Activated naive CD8-positive, alpha-beta T cell treated with anti-CD3 and anti-CD28 coated beads, Interleukin-2, amount 50 U/mL, for 24 hours (primary cell): Measurements from ENCODE around the gene ARL3.
"Not testable (repeated sequence)": the region's sequence is repeated elsewhere in the genome, so short reads cannot be mapped to it uniquely, and the experiment has no call there.

ENCODE experiments used
- ATAC-seq: fragments of 150-1000 bp; cut with Tn5 transposase; one replicate; pipeline ENCODE4 v1.10.0; 2021
- DNase-seq: peaks from one replicate; pipeline ENCODE4 v3.0.0; 2021
- H3K27ac Mint-ChIP-seq: one replicate; pipeline ENCODE4 v1.8.0; 2021; ENCODE audit warnings: mild to moderate bottlenecking, mixed read lengths
- H3K27me3 Mint-ChIP-seq: one replicate; pipeline ENCODE4 v1.8.0; 2021; ENCODE audit warnings: mixed read lengths
- H3K36me3 Mint-ChIP-seq: one replicate; pipeline ENCODE4 v1.8.0; 2021; ENCODE audit warnings: low read depth, mixed read lengths
- H3K4me1 Mint-ChIP-seq: one replicate; pipeline ENCODE4 v1.8.0; 2021; ENCODE audit warnings: mixed read lengths
- H3K4me3 Mint-ChIP-seq: one replicate; pipeline ENCODE4 v1.8.0; 2021; ENCODE audit warnings: mild to moderate bottlenecking, moderate library complexity, mixed read lengths
- H3K9me3 Mint-ChIP-seq: one replicate; pipeline ENCODE4 v1.8.0; 2021; ENCODE audit warnings: mixed read lengths

Gene ARL3, protein sequence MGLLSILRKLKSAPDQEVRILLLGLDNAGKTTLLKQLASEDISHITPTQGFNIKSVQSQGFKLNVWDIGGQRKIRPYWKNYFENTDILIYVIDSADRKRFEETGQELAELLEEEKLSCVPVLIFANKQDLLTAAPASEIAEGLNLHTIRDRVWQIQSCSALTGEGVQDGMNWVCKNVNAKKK

DNA sequence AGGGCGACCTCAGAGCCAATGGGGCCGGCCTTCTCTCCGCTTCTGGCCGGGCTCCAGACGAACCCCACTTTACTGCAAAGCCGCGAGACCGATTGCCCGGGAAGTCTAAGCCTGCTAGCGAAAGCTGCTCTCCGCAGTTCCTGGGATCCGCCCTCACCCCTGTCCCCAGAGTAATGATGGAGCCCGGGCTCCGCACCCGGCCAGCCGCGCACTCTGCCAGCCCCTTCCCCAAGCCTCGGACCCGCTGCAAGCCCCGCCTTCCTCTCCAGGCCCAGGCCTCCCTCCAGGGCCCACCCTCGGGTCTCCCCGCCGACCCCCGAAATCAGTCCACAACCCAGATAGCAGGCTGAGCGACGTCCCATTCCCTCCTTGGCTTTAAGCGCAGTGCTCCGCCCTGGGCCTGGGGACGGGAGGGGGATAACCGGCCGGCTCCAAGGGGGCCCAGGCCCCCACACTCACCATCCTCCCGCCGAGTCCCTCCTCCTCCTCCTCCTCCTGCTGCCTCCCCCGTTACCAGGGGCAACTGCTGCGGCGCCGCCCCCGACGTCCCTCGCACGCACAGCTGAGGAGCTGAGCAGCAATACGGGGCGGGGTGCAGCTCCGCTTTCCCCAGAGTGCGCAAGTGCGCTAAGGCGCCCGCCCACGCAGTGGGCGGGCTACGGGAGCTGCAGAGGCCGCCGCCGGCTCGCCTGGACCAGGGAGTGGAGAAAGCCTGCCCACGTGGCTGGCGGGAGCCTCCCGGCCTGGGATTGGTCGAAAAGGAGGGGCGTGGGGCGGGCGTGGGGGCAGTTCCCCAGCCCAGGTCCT, at the start of gene ARL3:
ARL3 (minus strand) TSS at position 584 of the 807 bp plus-strand sequence; CDS start at position 462, 122 bp downstream.
- ATAC-seq = peak; percentile 84
- peak; percentile 99 for DNase-seq
- Mint-ChIP-seq H3K4me1 (peaks cover 73% of the 10 kb centered on the region), H3K27ac (peak within 1 kb of the TSS; percentile 84), H3K9me3 (no peaks in the 10 kb centered on the region), H3K27me3 (no peaks in the 10 kb centered on the region), H3K36me3 (peaks cover 24% of the 10 kb centered on the region), H3K4me3 (peak within 1 kb of the TSS; percentile 93)

DNA sequence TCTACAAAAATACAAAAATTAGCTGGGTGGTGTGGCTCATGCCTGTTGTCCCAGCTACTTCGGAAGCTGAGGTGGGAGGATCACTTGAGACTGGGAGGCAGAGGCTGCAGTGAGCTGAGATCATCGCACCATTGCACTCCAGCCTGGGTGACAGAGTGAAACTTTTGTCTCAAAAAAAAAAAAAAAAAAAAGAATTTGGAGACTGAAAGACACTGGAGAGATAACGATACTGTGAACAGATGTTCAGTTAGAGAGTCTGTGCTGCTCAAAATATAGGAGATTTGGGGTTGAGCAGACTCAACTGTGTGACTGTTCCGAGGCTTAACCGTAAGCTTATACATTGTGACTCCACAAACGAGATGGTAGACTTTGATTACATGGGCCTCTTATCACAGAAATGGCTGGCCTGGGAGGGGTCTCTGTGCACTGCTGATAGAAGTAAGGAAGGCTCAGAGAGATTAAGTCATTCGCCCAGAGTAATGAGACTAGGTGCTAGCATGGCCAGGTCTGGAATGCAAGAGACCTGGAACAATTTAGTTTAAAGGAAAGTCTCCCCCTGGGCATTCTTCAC, 48.9 kb upstream of the ARL3 start:
- H3K4me3 Mint-ChIP-seq = no peak overlapping the region
- DNase-seq (no peak), ATAC-seq (no peak)
- H3K4me1 Mint-ChIP-seq = peaks cover 31% of the 10 kb centered on the region
- H3K27me3 Mint-ChIP-seq = no peaks in the 10 kb centered on the region
- H3K9me3 Mint-ChIP-seq = no peaks in the 10 kb centered on the region
- peaks cover 10% of the 10 kb centered on the region for H3K36me3 Mint-ChIP-seq
- H3K27ac Mint-ChIP-seq = no peak overlapping the region

DNA sequence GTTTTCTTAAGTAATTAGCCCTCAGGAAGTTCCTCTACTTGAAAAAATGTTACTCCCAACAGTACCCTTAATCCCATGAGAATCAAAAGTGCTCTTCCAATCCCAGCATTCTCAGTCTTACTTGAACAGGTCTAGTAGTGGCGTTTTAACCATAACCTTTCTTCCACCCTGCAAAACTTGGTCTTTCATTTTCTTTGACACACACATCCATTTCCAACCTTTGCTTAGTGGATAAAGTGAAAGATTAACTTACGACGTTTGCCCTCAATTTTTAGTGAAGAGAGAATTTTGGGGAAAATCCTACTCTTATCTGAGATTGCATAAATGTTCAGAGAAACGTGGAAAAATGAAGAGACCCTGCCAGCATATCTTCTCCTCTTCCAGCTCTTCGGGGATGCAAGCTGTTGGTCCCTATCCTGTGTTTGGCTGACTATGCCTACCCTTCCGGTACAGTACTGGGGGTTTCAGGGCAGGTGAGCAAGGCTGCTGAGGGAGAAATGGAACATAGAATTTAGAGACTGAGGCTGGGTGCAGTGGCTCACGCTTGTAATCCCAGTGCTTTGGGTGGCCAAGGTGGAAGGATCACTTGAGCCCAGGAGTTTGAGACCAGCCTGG, 48.3 kb upstream of the ARL3 start:
- Mint-ChIP-seq H3K4me1 (peaks cover 30% of the 10 kb centered on the region), H3K9me3 (no peaks in the 10 kb centered on the region)
- ATAC-seq = no peak

DNA sequence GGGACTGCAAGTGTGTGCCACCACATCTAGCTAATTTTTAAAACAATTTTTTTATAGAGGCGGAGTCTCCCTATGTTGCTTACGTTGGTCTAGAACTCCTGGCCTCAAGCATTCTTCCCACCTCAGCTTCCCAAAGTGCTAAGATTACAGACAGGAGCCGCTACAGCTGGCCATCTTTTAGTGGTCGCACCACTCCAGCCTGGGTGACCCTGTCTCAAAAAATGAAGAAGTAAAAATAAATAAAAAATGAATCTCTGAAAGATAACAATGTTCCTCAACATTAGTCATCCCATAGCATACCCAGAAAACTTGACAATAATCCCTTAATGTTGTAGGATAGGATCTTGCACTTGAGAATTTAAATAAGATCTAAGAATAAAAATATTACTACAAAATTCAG, 47.8 kb upstream of the ARL3 start:
- ATAC-seq (no peak), DNase-seq (no peak)
- Mint-ChIP-seq H3K4me3 (no peak overlapping the region), H3K36me3 (peaks cover 10% of the 10 kb centered on the region), H3K4me1 (peaks cover 30% of the 10 kb centered on the region), H3K9me3 (no peaks in the 10 kb centered on the region), H3K27ac (no peak overlapping the region), H3K27me3 (no peaks in the 10 kb centered on the region)

More for the DNA sequence above, 48.3 kb upstream of the ARL3 start:
- H3K36me3 Mint-ChIP-seq = peaks cover 10% of the 10 kb centered on the region
- no peaks in the 10 kb centered on the region for H3K27me3 Mint-ChIP-seq
- DNase-seq = no peak
- H3K4me3 Mint-ChIP-seq = no peak overlapping the region
- H3K27ac Mint-ChIP-seq = no peak overlapping the region

DNA sequence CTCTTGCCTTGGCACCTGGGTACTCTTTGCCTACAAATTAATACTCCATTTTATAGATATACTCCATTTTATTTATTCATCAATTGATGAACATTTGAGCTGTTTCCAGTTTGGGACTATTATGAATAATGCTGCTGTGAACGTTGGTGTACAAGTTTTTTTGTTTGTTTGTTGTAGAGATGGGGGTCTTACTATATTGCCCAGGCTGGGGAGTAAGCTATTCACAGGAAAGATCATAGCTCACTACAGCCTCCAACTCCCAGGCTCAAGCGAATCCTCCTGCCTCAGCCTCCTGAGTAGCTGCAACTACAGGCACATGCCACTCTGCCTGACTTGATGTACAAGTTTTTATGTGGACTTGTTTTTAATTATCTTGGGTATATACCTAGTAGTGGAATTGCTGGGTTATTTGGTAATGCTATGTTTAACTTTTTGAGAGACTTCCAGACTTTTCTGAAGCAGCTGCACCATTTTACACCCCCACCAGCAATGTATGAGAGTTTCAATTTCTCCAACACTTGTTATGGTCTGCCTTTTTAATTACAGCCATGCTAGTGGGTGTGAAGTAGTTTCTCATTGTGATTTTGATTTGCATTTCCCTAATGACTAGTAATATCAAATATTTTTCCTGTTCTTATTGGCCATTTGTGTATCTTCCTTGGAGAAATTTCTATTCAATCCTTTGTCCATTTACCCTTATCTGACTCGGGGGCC, 45.5 kb upstream of the ARL3 start:
- no peak overlapping the region for H3K27ac Mint-ChIP-seq
- H3K4me3 Mint-ChIP-seq = no peak overlapping the region
- H3K27me3 Mint-ChIP-seq = no peaks in the 10 kb centered on the region

DNA sequence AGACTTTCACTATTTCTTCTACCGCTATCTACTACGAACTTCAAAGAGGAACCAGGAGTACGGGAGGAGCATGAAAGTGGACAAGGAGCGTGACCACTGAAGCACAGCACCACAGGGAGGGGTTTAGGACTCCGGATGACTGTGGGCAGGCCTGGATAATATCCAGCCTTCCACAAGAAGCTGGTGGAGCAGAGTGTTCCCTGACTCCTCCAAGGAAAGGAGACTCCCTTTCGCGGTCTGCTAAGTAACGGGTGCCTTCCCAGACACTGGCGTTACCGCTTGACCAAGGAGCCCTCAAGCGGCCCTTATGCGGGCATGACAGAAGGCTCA, 44.7 kb upstream of the ARL3 start:
- H3K4me3 Mint-ChIP-seq, H3K27ac Mint-ChIP-seq: not testable (repeated sequence)

More for the DNA sequence above, 45.5 kb upstream of the ARL3 start:
- peaks cover 28% of the 10 kb centered on the region for H3K4me1 Mint-ChIP-seq
- DNase-seq (no peak), ATAC-seq (no peak)
- peaks cover 5% of the 10 kb centered on the region for H3K36me3 Mint-ChIP-seq
- H3K9me3 Mint-ChIP-seq = no peaks in the 10 kb centered on the region

DNA sequence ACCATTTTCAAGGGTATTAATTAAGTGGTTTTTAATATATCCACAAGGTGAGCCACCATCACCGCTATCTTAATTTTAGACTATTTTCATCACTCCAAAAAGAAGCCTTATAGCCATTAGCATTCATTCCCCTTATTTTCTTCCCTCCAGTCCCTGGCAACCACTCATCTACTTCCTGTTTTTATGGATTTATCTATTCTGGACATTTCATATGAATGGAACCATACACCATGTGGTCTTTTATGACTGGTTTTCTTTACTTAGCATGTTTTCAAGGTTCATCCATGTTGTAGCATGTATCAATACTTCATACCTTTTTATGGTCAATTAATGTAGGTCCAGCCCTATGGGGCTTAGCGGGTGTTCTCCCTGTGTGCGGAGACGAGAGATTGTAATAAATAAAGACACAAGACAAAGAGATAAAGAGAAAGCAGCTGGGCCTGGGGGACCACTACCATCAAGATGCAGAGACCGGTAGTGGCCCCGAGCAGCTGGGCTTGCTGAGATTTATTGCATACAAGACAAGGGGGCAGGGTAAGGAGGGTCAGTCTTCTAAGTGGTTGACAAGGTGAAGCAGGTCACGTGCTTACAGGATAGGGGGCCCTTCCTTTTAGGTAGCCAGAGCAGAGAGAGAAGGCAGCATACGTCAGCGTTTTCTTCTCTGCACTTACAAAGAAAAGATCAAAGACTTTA, 44.2 kb upstream of the ARL3 start:
- Mint-ChIP-seq H3K4me3 (no peak overlapping the region), H3K4me1 (peaks cover 26% of the 10 kb centered on the region), H3K9me3 (no peaks in the 10 kb centered on the region), H3K27me3 (no peaks in the 10 kb centered on the region), H3K36me3 (peaks cover 4% of the 10 kb centered on the region), H3K27ac (no peak overlapping the region)
- no peak for ATAC-seq
- no peak for DNase-seq

More for the DNA sequence above, 44.7 kb upstream of the ARL3 start:
- H3K4me1 Mint-ChIP-seq = peaks cover 21% of the 10 kb centered on the region
- not testable (repeated sequence) for H3K27me3 Mint-ChIP-seq, ATAC-seq, DNase-seq, H3K9me3 Mint-ChIP-seq, H3K36me3 Mint-ChIP-seq

DNA sequence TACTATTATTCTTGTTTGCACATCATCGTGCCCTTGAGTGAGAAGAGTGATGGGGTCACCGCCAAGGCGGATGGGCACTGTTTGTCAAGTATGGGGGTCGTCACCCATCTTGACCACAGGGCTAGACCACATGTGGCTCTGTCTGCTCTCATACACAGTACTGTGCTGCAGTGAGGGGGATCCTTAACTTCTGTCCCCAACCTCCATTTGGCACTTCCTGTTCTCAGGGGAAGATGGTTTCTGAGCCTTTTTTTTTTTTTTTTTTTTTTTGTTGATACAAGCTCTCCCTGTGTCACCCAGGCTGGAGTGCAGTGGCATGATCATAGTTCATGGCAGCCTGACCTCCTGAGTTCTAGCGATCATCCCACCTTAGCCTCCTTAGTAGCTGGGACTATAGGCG, 43.1 kb upstream of the ARL3 start:
- Mint-ChIP-seq H3K27ac (no peak overlapping the region), H3K36me3 (peaks cover 2% of the 10 kb centered on the region), H3K4me3 (no peak overlapping the region), H3K4me1 (peaks cover 37% of the 10 kb centered on the region), H3K9me3 (no peaks in the 10 kb centered on the region), H3K27me3 (no peaks in the 10 kb centered on the region)
- no peak for ATAC-seq
- DNase-seq = no peak

DNA sequence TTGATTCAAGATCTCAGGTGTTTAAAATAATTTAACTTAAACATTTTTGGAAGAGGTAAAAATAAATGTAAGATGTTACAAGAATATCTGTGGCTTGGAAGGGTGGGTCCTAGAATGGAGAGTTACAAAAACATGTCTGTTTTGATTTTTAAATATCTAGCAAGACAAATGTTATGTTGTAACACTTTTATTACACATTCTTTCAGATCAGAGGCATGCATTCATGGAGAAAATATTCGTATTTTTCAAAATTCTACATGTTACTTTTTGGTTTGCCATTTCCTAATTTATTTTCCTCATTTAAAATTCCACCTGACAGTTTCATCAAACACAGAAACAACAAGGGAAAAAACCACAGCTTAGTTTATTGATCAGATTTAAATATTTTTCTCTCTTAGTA, 39.5 kb upstream of the ARL3 start:
- no peak overlapping the region for H3K27ac Mint-ChIP-seq
- ATAC-seq = no peak
- H3K9me3 Mint-ChIP-seq = no peaks in the 10 kb centered on the region
- no peak for DNase-seq
- H3K36me3 Mint-ChIP-seq = peaks cover 5% of the 10 kb centered on the region
- no peaks in the 10 kb centered on the region for H3K27me3 Mint-ChIP-seq
- H3K4me3 Mint-ChIP-seq = no peak overlapping the region
- peaks cover 46% of the 10 kb centered on the region for H3K4me1 Mint-ChIP-seq

DNA sequence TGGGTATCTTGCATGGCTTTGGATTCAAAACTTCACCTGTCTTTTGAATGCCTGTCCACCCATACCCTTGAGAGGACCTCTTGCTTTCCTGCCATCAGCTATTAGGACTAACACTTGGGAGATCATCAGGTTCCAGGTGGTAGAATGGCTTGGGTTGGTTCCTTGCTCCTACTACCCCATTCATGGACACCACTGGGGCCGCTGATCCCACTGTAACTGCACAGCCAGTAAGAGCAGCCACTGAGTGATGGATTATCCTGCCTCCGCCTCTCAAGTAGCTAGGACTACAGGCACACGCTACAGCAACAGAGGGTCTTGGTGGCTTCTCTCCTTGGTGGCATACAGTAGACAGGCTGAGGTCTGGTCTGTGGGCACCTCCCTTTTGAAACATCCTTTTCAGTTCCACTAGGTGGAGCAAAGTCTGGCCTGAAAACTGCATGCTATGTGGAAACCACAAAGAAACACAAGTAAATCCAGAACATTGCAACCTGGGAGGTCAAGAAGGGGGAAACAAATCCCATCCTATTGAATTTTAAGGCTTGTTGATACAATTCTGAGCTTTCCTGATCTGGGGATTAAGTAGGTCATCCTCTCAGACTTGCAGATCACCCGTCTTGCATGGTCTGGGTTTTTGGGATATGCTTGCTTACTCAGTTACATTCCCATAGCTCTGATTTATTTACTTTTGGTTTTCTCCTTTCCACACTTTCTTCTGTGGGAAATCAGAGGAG, 38.9 kb upstream of the ARL3 start:
- Mint-ChIP-seq H3K4me1 (peaks cover 46% of the 10 kb centered on the region), H3K27ac (no peak overlapping the region), H3K27me3 (no peaks in the 10 kb centered on the region), H3K9me3 (no peaks in the 10 kb centered on the region), H3K36me3 (peaks cover 10% of the 10 kb centered on the region), H3K4me3 (no peak overlapping the region)
- ATAC-seq (peak; percentile 78), DNase-seq (no peak)

DNA sequence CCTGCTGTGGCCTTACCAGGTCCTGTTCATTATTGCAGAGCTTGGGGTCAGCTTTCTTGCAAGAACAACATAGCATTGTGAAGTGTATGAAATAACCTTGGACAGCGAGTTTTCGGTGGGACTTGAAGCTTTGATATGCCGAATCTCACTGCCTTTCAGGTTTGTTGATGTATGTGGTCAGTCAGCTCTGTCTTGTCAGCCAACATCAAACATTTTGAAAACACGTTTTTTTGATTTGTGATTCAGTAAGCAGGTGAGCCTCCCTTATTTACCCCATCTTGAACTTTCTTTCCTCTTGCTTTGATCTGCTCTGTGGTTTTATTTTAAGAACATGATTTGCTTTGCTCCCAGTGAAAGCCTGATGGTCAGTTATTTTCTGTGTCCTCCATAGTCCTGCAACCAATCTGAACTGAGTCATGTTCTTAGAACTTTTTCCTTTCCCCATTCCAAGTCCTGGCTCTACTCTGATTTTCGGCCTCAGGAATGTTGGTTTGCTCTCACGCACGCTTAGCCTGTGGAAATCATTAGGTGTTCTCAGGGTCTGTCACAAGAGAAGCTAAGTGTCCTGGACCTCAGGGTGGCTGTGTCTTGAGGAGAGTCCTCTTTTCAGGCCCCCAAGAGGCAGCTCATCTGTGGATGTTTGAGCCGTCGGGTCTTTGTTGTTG, 38.2 kb upstream of the ARL3 start:
- peaks cover 47% of the 10 kb centered on the region for H3K4me1 Mint-ChIP-seq
- no peaks in the 10 kb centered on the region for H3K9me3 Mint-ChIP-seq
- DNase-seq = no peak
- no peak for ATAC-seq
- H3K27ac Mint-ChIP-seq = peak overlapping the region; percentile 8
- H3K36me3 Mint-ChIP-seq = peaks cover 10% of the 10 kb centered on the region
- H3K27me3 Mint-ChIP-seq = no peaks in the 10 kb centered on the region
- no peak overlapping the region for H3K4me3 Mint-ChIP-seq

DNA sequence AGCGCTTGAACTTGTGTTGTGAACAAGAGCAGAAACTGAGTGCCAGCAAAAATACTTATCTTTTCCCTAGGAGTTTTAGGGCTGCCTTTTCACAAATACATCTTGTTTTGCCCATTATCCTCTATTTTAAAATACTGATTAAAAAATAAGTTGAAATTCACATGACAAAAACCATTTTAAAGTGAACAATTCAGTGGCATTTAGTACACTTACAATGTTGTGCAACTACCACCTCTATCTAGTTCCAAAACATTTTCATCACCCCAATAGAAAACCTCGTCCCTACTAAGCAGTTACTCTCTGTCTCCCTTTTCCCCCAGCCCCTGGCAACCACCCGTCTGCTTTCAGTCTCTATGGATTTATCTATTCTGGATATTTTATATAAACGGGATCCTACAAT, 31.0 kb upstream of the ARL3 start:
- peak overlapping the region; percentile 99 for H3K4me3 Mint-ChIP-seq
- H3K27me3 Mint-ChIP-seq = no peaks in the 10 kb centered on the region

More for the DNA sequence above, 31.0 kb upstream of the ARL3 start:
- no peak for DNase-seq
- H3K4me1 Mint-ChIP-seq = peaks cover 58% of the 10 kb centered on the region
- no peak overlapping the region for H3K27ac Mint-ChIP-seq
- H3K36me3 Mint-ChIP-seq = peaks cover 10% of the 10 kb centered on the region
- no peak for ATAC-seq
- peaks cover 6% of the 10 kb centered on the region for H3K9me3 Mint-ChIP-seq
